ENCODE data around the gene GPRIN3.

GRCh38 chr4:89307178-89307445, 488 bp downstream of the GPRIN3 start:
- TF ChIP-seq POLR2A (IDR thresholded peaks at IDR 0.05) (no peak), CTCF (IDR thresholded peaks at IDR 0.05) (no peak)

Measured in vagina (tissue), 2 donors.